Measurements from ENCODE around the gene ZCCHC14.
"Not testable (repeated sequence)": the region's sequence is repeated elsewhere in the genome, so short reads cannot be mapped to it uniquely, and the experiment has no call there.

Gene ZCCHC14

DNA sequence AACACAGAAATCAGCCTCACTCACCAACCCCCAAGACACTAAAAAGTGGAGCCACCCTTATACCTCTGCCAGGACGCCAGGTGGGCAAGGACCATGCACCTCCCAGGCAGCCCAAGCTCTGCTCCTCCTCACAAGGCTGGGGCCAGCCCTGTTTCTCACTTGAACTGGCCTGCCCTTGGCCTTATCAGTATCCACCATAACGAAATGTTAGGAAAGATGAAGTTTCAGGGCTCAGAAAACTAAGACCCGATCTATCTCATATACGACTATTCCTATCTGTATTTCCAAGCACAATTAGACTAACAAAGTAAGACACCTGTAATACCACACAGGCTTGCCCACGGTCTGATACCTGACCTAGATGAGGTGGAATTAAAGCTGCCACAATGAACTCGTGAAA, 116.2 kb downstream of the ZCCHC14 start:
- DNase-seq, result no peak

DNA sequence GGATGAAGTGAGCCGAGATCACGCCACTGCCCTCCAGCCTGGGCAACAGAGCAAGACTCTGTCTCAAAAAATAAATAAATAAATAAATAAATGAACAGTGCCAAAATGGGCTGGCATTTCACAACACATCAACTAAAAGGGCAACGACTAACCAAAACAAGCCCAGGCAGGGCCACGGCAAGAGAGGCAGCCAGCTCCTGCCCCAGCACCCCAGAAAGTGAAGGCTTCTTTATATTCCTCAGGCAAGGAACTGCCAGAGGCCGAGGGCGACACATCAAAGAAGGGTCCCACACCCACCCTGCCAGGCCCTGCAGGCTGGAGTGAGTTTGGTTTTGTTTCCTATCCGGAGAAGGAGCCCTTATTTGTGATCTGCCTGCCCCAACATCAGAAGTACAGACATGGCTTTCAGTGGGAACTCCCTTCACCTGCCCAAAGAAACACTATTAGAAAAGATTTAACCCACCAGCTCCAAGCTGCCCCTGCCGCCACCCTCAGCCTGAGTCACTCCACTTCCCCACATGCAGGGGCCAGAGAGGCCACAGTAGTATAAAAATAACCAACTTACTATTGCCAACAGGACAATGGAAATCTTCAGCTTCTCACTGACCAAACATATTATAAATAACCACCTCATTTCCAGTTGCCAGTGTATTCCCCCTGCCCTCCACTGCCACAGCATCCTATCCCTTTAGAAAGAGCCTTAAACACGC, 117.2 kb downstream of the ZCCHC14 start:
- no peak for DNase-seq

DNA sequence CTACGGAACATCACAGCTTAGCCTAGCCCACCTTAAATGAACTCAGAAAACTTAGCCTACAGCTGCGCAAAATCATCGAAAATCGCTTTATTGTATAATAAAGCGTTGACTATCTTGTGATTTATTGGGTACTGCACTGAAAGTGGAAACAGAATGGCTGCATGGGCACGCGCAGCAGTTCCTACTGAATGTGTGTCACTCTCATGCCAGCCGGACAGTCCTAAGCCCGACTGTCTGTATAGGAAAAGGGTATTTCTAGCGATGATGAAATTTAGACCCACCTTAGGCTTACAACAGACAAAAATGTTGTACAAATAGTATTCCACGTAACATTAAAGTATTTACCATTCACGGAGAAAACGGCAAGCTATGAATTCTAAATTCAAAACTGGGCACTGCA, 118.5 kb downstream of the ZCCHC14 start:
- no peak for DNase-seq

DNA sequence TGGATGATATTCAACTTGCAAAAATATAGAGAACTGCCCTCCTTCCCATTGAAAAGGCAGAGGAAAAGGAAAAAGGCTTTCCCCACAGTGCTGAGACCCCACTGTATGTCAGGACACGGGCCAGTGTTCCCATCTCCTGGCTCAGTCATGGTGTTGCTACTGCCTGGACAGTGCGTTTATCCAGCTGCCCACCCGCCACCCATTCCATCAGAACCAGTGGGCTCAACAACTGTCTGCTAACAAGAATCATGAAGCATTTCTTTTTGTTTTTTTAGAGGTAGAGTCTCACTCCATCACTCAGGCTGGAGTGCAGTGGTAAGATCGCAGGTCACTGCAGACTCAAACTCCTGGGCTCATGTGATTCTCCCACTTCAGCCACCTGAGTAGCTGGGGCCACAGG, 120.5 kb downstream of the ZCCHC14 start:
- DNase-seq, result no peak

DNA sequence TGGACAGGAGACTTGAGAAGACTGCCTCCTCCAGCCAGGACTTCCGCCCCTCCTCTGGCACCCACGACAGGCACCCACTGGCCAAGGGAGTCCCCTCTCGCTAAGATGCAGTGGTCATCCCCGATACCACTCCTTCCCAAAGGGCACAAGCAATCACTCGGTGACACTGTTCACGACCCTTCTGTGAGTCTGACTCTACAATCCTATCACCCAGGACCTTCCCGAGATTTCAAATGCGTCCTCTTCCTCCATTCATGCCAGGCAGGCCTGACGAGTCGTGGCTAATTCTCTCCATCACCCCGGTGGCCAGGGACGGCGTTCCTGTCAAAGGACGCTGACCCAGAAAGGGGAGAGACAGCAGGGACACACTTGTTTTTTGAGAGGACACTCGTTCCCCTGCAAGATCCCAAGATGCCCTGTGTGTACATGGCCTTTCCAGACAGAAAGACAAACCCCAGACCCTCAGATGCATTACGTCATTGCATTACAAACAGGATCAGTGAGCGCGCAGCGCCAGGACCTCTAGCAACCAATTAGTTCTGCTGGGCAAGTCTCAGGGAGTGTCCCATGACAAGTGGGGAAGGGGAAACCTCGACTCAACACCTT, 121.5 kb downstream of the ZCCHC14 start:
- DNase-seq, result no peak

DNA sequence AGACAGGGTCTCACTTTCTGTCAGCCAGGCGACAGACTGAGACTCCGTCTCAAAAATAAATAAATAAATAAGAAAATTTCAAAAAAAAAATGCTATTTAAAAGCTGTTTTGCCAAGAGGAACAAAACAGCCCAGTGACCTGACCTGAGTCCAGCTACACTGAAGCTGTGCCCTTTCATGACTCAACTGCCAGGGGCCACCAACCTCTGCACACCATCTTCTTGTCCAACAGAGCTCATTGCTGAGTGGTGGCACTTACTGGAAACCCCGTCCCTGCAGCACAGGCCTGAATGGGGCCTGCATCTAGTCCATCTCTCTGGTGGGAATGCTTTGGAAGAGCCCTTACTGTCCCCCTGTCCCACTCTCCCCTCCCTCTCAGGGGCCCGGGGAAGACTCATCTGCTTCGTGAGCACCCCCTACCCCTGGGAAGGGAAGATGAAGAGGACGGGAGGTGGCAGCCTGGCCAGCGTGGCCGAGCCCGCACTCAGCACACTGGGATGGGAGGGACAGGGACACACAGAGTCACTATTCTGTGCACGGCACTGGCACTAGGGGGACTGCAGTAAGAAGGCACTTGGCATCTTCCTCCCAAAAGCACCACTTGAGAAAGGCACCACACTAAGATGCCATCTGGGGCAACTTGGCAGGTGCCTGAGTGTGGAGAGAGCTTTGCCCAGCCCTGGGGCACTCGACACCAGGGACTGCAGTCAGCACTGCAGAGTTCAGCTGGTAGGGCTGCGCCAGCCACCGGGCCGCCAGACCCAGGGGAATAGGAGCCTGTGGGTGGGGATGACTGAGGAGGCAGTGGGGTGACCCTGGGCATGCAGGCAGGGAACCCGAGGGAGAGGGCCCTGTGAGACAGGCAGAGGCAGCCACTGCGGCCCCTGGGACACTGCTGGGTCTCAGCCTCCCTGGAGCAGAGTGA, 122.8 kb downstream of the ZCCHC14 start:
- DNase-seq, result no peak

DNA sequence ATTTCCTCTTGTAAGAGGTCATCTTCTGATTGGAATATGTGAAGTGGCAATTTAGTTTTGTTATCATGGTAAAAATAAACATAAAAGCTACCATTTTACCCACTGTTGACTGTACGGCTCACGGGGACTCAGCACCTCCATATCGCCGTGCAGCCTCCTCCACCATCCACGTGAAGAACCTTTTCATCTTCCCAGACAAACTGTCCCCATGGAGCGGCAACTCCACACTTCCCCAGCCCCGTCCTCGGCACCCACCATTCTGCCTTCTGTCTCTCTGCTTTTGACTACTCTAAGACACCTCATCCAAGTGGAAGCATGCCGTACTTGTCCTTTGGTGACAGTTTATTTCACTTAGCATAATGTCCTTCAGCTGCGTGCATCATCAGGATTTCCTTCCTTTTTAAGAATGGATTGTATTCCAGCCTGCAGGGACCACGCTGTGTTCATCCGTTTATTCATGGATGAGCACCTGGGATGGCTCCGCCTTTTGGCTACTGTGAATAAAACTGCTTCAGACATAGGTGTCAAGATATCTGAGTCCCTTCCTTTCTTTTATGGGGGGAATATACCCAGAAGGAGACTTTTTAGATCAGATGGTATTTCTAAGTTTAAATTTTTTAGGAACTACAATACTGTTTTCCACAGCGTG, 123.6 kb downstream of the ZCCHC14 start:
- no peak for DNase-seq

DNA sequence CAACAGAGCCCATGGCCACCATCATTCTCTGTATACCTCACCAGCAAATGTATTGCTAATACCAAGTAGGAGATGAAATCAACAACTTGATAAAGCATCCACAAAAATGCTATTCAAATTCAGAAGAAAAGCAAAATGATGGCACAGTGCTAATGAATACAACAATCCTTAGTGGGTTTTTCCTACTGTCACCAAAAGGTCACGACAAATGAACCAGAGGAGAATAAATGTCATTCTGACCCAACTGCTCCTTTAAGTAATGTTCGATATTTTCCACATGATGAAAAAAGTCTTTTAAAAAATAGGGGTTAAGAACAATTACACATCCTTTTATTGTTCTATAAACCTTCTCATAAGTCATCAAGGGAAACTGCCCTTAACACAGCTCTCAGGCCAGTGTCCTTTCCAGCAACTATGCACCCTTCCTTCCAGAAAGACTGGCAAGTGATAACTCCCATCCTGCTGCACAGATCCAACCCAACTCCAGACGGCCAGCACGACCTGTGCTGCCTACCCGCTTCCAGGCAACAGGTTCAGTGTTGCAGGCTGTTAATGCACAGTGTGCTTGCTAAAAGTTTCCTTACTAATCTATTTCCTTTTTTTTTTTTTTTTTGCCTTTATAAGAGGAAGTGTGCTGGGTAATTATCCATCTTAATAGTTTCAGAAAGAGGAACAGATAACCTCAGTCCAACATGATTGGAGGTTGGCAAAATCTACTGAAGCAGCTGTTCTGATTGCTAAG, 124.6 kb downstream of the ZCCHC14 start:
- no peak for DNase-seq

DNA sequence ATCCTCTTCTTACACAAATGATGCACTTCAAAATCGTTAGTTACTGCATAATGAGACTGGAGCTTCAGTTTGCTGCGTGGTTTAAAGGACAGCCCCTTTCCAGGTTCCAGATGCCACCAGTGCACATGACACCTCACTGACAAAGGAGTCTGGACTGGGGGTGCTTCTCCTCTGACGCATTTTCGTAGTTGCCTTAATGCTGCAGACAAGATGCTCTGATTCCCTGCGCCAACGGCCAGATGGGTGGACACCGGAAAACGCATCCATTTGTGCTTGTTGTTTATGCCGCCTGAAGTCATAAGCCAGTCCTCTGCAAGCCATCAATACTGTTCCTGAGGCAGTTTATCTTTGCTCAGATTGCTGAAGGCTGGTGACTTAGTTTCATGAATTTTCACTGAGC, 125.3 kb downstream of the ZCCHC14 start:
- DNase-seq, result no peak

DNA sequence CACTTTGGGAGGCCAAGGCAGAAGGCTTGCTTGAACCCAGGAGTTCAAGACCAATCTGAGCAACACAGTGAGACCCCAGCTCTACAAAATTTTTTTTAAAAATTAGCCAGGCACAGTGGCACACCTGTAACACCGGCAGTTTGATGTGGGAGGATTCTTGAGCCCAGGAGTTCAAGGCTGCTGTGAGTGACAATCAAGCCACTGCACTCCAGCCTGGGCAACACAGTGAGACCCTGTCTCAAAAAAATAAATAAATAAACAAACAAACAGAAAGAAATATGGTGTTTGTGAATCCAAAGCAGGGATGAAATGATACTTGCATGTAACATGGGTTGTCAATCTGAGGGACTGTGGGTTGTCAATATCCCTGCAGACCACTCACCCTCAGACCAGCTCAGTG, 125.9 kb downstream of the ZCCHC14 start:
- no peak for DNase-seq

DNA sequence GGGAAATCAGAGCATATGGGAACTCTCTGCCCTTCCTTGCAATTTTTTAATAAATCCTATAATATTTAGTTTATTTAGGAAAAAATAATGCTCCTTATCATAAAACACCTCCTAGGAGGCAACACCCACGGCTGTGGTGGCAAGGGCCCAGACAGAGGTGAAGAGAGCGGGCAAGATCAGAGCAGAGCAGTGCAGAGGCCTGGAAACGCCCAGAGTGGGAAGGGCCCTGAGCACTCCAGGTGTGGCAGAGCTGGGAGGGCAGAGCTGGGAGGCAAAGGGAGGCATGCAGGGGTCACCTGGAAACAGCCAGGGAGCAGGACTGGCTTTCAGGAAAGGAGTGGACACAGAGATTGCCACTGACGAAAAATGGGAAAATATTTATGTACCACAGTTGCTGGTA, 126.5 kb downstream of the ZCCHC14 start:
- DNase-seq, result no peak

DNA sequence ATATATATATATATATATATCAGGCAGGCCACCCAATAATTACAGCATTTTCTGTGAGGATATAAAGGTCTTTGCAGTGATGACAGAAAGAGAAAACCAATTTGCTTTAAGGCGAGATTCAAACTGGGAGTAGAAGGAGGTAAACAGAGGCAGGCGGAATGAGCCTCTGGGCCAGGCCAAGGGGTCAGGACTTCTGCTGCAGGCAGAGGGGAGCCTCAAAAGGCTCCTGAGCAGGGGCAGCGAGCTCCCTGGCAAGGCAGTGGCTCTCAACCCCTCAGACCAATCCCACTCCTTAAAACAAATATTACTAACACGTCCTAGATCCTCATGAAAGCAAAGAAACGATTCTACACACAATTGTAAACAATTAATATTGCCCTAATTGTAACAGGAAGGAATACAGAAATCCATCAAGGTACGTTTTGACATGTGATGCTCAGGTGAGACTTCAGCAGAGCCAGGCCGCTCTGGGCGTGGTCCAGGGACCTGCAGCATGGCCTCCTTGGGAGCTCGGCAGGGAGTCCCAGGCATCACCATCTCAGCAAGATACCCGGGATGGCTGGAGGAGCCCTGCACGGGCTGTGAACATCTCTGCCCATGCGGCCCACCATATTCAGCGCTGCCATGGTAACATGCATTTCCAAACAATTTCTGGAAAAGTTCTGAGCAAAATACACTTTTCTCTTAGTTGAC, 127.7 kb downstream of the ZCCHC14 start:
- no peak for DNase-seq

DNA sequence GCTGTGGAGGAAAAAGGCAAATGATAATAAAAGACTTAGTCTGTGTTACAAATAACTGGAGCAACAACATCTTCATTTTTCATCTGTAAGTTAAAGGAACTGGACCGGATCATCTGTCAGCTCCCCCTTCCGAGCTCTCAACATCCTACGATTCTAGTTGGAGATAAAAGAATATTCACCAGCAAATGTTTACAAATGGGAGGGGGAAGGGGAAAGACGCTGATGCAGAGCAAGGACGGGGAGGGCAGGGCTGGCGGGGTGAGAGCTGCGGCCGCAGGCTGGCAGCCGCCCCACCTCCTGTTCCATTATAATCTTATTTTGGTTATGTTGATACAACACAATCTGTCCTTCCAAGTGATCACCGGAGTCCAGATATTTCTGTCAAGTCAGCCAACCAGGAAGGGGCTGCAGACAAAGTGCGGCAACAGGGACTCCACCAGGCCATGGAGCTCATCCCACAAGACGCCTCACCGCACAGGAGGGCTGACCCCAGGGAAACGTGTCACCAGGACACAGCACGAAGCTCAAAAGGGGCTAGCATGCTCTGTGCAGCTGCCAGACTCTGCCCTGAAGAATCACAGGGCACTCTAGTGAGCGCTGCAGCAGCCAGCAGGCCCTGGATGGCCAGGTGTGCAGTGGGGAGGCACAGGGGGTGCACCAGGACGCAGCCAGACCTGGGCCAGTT, 128.9 kb downstream of the ZCCHC14 start:
- no peak for DNase-seq

DNA sequence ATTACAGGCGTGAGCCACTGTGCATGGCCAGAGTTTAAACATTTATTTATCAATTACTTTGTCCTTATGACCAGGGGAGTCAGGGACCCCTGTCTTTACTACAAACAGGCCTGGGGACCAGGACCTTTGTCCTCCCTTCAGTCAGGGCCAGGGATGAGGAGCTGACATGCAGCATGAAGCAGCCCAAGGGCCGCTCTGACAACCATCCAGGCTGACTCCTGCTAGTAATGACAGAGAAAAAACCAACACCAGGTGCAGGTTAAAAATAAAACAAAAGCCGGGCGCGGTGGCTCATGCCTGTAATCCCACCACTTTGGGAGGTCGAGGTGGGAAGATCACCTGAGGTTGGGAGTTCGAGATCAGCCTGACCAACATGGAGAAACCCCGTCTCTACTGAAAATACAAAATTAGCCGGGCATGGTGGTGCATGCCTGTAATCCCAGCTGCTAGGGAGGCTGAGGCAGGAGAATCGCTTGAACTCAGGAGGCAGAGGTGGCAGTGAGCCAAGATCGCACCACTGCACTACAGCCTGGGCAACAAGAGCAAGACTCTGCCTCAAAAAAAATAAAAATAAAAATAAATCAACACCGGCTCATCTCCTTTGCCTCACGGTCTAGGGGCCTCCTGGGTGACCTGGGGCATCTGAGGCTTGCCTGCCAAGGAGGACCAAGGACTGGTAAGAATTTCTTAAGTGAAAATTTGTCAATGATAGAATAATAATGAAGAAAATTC, 129.8 kb downstream of the ZCCHC14 start:
- not testable (repeated sequence) for DNase-seq

DNA sequence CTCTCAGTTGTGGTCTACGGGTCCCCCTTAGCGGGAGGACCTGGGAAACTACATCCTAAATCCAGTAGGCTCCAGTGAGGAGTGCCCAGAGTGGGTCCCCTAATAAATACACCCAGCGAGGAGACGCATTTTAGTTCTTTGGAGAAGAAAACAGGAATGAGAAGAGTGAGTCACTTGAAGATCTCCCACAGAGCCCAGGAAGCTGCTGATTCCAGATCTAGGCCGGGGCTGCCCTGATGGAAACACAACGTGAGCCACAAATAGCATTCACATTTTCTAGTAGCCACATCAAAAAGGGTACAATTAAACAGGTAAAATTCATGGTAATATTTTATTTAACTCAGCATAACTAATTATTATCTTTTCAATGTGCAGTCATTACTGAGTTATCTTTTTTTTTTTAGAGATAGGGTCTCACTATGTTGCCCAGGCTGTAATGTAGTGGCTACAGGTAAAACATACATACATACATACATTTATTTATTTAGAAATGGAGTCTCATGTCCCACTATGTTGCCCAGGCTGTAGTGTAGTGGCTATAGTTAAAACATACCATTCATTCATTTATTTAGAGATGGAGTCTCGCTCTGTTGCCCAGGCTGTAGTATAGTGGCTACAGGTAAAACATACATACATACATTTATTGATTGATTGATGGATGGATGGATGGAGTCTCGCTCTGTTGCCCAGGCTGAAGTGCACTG, 130.8 kb downstream of the ZCCHC14 start:
- no peak for DNase-seq

DNA sequence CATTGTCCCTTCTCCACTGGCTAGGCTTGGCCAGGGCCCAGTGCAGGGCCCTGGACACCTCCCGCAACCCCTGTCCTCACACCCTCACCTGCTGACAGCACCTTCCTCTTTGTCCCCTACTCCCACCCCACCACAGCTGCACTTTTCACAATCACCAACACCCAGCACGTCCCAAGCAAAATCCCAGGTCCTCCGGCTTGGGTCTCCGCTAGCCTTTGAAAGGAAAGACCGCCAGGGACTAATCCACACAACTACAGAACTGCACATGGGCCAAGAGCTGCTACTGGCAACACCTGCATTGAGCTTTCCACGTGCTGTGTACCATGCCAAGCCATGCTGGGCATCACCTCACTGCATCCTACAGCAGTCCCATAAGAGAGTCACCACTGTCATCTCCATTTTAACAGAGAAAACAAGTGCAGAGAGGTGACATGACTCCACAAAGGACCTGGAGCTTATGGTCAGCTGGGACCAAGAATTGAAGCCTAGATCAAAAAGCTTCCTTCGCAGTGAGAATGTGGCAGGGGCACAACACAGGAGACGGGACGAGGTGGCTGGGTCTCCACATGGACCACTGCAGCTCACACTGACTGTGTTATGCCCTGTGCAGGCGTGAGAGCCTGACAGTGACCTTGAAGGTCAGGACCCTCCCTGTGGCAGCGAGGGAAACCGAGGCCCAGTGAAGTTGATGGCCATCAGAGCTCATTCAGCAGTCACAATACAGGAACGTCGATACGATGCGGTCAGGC, 131.8 kb downstream of the ZCCHC14 start:
- no peak for DNase-seq

DNA sequence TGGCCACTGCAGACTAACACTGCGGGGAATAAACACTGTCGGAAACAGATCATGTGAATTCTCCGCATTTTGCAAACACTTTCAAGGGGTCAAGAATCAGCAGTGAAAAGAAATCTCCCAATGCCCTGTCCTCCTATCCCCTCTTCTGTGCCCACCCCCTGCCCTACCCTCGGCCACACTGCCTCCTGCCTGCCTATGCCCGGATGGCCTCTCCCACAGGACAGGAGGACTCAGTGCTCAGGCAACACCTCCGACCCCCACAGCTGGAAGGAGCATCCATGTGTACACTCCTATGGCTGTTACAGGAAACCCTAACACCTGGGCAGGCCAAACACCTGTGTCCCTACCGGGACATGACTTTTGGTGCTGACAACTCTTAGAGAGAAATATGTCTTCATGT, 133.7 kb downstream of the ZCCHC14 start:
- DNase-seq, result no peak

DNA sequence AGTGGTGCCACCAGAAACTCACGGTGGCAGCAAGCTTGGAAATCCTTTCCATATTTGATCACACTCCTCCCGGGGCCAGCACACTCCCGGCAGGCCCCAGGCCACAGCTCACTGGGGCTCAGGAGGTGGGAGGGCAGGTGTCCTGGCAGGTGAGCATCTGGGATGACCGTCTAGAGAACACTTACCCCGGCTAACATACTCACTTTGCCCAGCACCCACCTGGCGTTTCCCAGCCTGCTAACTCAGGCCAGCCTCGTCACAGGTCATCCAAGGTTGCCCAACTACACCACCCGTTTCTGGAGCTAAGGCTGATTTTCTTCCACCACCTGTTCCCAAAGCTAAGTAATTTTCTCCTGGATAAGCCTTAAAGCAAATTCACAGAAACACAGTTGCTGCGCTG, 134.1 kb downstream of the ZCCHC14 start:
- DNase-seq, result no peak

DNA sequence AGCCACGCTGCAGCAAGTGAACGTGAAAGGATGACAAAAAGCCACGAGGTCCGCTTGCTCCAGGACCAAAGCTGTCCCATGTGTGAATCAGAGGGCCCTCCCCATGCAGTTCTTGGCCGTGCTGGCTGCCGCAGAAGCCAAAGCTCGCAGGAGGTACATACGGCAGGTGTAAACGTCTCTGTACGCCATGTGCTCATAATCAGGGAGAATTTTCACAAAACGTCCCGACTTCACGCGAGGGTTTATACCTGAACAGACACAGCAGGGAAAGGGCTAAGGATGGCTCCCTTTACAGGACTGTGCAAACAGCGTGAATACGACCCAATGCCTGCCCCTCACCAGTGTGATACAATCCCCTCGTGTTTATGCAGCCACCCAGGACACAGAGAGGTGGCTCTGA, 134.6 kb downstream of the ZCCHC14 start:
- DNase-seq, result no peak
